Mucosa of stomach (tissue), 1 donor: ENCODE data around the gene CDK4.

Experiments used
- H3K27me3 ChIP-seq: one replicate; pipeline ENCODE4 v1.7.0; 2013; ENCODE audit warnings: mild to moderate bottlenecking, low read length; ENCODE audit not compliant: control insufficient read depth, insufficient read depth
- H3K36me3 ChIP-seq: one replicate; pipeline ENCODE4 v1.7.0; 2013; ENCODE audit warnings: low read length; ENCODE audit not compliant: control insufficient read depth, insufficient read depth
- H3K4me1 ChIP-seq: one replicate; pipeline ENCODE4 v1.7.0; 2013; ENCODE audit warnings: mild to moderate bottlenecking, low read length; ENCODE audit not compliant: control insufficient read depth, insufficient read depth
- H3K4me3 ChIP-seq: one replicate; pipeline ENCODE4 v1.7.0; 2013; ENCODE audit warnings: low read length
- H3K9ac ChIP-seq: one replicate; pipeline ENCODE4 v1.7.0; 2013; ENCODE audit warnings: mild to moderate bottlenecking, low read length, moderate library complexity
- H3K9me3 ChIP-seq: one replicate; pipeline ENCODE4 v1.7.0; 2013; ENCODE audit warnings: mild to moderate bottlenecking, low read length, moderate library complexity; ENCODE audit not compliant: control insufficient read depth
- donor health status: Pancreatic carcinoma.

CDK4 gene

DNA sequence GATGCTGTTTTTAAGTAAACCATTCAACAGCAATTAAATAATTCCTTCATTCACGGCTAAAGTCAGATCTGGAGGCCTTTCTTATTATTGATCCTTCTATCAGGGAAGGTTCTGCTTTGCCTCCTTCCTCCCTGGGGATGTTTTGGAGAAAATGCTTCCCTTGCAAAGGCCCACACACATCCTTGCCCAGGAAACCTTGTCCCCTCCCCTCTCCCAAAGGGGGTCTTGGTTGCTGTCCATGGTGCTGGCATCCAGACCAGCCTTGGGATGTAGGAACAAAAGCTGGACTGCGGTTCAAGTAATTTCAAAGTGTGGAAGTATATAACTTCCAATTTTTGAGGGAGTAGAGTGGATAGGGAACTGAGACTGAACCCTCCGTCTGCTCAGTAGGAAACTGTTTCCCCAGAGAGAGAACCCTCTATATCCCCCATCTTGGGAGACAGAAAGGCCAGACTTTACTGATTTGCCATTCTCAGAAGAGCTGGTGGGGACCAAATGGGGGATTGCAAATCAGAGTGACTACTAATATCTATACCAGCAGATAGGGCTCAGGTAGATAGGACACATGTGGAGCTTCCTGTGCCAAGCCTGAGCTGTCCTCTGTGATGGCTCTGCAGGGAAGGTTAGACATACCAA lies 8.4 kb upstream of the CDK4 start:
- Histone ChIP-seq H3K27me3 (peaks cover 19% of the 10 kb centered on the region), H3K4me1 (peaks cover 20% of the 10 kb centered on the region), H3K9me3 (no peaks in the 10 kb centered on the region), H3K4me3 (no peak overlapping the region), H3K9ac (no peak overlapping the region), H3K36me3 (no peaks in the 10 kb centered on the region)

GRCh38 chr12:57759360-57759980 lies 7.4 kb upstream of the CDK4 start:
- Histone ChIP-seq H3K9me3 (no peaks in the 10 kb centered on the region), H3K36me3 (no peaks in the 10 kb centered on the region), H3K4me3 (no peak overlapping the region), H3K27me3 (peaks cover 10% of the 10 kb centered on the region), H3K4me1 (peaks cover 13% of the 10 kb centered on the region), H3K9ac (no peak overlapping the region)

- no peak overlapping the region for H3K9ac ChIP-seq
- no peak overlapping the region for H3K4me3 ChIP-seq
- H3K4me1 ChIP-seq = peaks cover 19% of the 10 kb centered on the region
- no peaks in the 10 kb centered on the region for H3K36me3 ChIP-seq
- H3K9me3 ChIP-seq = no peaks in the 10 kb centered on the region
- peaks cover 2% of the 10 kb centered on the region for H3K27me3 ChIP-seq
Measured at GRCh38 chr12:57758552-57759359, 6.6 kb upstream of the CDK4 start.

- no peaks in the 10 kb centered on the region for H3K36me3 ChIP-seq
- no peaks in the 10 kb centered on the region for H3K27me3 ChIP-seq
- H3K9me3 ChIP-seq = no peaks in the 10 kb centered on the region
- no peak overlapping the region for H3K9ac ChIP-seq
- H3K4me3 ChIP-seq = no peak overlapping the region
- peaks cover 26% of the 10 kb centered on the region for H3K4me1 ChIP-seq
Measured at GRCh38 chr12:57757771-57758170, 5.7 kb upstream of the CDK4 start.

- no peaks in the 10 kb centered on the region for H3K27me3 ChIP-seq
- no peaks in the 10 kb centered on the region for H3K9me3 ChIP-seq
- no peaks in the 10 kb centered on the region for H3K36me3 ChIP-seq
- H3K4me3 ChIP-seq = no peak overlapping the region
- H3K9ac ChIP-seq = peak overlapping the region; percentile 64
- H3K4me1 ChIP-seq = peaks cover 29% of the 10 kb centered on the region
Measured at GRCh38 chr12:57756406-57757341, 4.6 kb upstream of the CDK4 start.

DNA sequence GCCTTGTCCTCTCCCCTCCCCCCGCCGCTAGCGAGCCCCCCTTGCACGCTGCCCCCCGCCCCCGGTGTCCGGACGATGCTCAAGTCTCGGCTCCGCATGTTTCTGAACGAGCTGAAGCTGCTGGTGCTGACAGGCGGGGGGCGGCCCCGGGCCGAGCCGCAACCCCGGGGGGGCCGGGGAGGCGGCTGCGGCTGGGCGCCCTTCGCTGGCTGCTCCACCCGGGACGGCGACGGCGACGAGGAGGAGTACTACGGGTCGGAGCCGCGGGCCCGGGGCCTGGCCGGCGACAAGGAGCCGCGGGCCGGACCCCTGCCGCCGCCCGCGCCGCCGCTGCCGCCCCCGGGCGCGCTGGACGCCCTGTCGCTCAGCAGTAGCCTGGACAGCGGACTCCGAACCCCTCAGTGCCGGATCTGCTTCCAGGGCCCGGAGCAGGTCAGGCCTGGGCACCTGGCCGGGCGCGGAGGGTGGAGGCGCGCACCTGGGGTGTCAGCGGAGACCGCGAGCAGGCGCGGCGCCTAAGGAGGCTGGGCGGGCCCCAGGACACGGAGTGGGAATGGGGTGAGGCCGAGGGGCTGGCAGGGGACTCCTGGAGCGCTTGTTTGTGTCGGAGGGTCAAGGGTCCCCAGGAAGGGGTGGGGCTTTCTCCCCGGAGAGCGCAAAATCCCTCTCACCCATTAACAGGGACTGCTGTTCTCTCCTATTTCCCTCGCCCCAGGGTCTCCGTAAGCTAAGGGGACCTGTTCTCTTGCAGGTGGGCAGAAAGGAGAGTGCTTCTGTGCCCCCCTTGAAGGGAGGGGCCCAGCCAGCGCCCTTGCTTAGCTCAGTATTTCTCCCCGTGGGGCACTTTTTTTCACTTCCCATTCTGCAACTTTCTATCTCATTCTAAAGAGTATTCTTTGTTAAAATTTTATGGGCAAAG lies 3.6 kb upstream of the CDK4 start:
- Histone ChIP-seq H3K4me1 (peaks cover 29% of the 10 kb centered on the region), H3K4me3 (no peak overlapping the region), H3K9me3 (no peaks in the 10 kb centered on the region), H3K36me3 (no peaks in the 10 kb centered on the region), H3K27me3 (no peaks in the 10 kb centered on the region), H3K9ac (peak overlapping the region; percentile 64)

DNA sequence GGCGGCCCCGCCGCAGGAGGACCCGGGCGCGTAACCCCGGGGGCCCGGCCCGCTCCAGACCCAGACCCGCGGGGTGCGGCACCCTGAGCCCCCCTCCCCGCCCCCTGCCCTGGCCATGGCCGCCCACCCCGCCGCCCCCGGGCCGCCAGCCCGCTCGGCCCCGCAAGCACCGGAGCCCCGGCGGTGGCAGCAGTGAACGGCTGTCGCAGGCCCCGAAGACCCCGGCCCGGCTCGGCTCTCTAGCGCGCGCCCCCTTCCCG lies 3.0 kb upstream of the CDK4 start:
- no peaks in the 10 kb centered on the region for H3K27me3 ChIP-seq
- H3K4me1 ChIP-seq = peaks cover 29% of the 10 kb centered on the region
- H3K9ac ChIP-seq = no peak overlapping the region
- no peaks in the 10 kb centered on the region for H3K36me3 ChIP-seq
- no peaks in the 10 kb centered on the region for H3K9me3 ChIP-seq
- H3K4me3 ChIP-seq = no peak overlapping the region

GRCh38 chr12:57754411-57755193 lies 2.5 kb upstream of the CDK4 start, which contains the start of gene MARCHF9:
MARCHF9 (plus strand) TSS chr12:57755103; CDS start chr12:57755529, 426 bp downstream.
- peak within 1 kb of the TSS; percentile 64 for H3K9ac ChIP-seq
- no peaks in the 10 kb centered on the region for H3K9me3 ChIP-seq
- peaks cover 29% of the 10 kb centered on the region for H3K4me1 ChIP-seq
- no peaks in the 10 kb centered on the region for H3K36me3 ChIP-seq
- no peak within 1 kb of the TSS for H3K4me3 ChIP-seq
- H3K27me3 ChIP-seq = no peaks in the 10 kb centered on the region

- Histone ChIP-seq H3K4me1 (peaks cover 29% of the 10 kb centered on the region), H3K36me3 (no peaks in the 10 kb centered on the region), H3K4me3 (no peak overlapping the region), H3K9ac (no peak overlapping the region), H3K9me3 (no peaks in the 10 kb centered on the region), H3K27me3 (no peaks in the 10 kb centered on the region)
Measured at GRCh38 chr12:57753756-57754337, 1.7 kb upstream of the CDK4 start.

GRCh38 chr12:57752668-57753000 lies 524 bp upstream of the CDK4 start:
- Histone ChIP-seq H3K36me3 (no peaks in the 10 kb centered on the region), H3K9ac (peak overlapping the region; percentile 8), H3K4me3 (no peak overlapping the region), H3K27me3 (no peaks in the 10 kb centered on the region), H3K4me1 (peaks cover 29% of the 10 kb centered on the region), H3K9me3 (no peaks in the 10 kb centered on the region)
